Liver (tissue), 2 donors: Measurements from ENCODE around the gene PDCD7.

Experiments
- CTCF ChIP-seq: fragments of 150-350 bp; IDR thresholded peaks from 2 replicates; pipeline ENCODE4 v1.5.1; 2017; ENCODE audit warnings: improper control_type of control experiment, low read depth, low read length; ENCODE audit not compliant: missing input control
- ZBTB33 ChIP-seq: IDR thresholded peaks from 2 replicates; pipeline ENCODE4 v1.6.1; 2016; ENCODE audit warnings: antibody characterized with exemption
- TF ChIP-seq, protein P1 (sequence below): IDR thresholded peaks from 2 replicates; pipeline ENCODE4 v1.6.1; 2016; ENCODE audit warnings: antibody characterized with exemption, mild to moderate bottlenecking
- donor health status: healthy.

DNA sequence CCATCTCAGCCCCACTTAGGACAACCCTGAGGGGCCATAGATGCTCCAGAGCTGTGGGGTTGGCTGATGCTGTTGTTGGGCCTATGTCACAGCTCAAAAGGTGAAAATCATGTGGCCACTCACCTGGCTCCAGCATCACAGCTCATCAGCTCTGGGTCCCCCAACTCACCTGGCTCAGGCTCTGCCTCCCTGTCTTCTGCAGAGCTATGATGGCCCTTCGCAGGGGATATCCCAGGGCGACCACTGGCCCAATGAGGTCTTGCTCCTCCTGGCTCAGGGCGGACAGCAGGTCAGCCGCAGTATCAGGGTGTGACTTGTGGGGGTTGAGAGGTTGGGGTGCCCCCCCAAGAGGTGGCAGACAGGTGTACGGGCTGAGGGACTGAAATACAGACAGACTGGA is 34.3 kb downstream of the PDCD7 start:
- TF ChIP-seq CTCF (no peak), ZBTB33 (no peak)
- TF ChIP-seq, protein P1, sequence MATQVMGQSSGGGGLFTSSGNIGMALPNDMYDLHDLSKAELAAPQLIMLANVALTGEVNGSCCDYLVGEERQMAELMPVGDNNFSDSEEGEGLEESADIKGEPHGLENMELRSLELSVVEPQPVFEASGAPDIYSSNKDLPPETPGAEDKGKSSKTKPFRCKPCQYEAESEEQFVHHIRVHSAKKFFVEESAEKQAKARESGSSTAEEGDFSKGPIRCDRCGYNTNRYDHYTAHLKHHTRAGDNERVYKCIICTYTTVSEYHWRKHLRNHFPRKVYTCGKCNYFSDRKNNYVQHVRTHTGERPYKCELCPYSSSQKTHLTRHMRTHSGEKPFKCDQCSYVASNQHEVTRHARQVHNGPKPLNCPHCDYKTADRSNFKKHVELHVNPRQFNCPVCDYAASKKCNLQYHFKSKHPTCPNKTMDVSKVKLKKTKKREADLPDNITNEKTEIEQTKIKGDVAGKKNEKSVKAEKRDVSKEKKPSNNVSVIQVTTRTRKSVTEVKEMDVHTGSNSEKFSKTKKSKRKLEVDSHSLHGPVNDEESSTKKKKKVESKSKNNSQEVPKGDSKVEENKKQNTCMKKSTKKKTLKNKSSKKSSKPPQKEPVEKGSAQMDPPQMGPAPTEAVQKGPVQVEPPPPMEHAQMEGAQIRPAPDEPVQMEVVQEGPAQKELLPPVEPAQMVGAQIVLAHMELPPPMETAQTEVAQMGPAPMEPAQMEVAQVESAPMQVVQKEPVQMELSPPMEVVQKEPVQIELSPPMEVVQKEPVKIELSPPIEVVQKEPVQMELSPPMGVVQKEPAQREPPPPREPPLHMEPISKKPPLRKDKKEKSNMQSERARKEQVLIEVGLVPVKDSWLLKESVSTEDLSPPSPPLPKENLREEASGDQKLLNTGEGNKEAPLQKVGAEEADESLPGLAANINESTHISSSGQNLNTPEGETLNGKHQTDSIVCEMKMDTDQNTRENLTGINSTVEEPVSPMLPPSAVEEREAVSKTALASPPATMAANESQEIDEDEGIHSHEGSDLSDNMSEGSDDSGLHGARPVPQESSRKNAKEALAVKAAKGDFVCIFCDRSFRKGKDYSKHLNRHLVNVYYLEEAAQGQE: no peak
